ENCODE data around the gene ECM2. TPM values are rescaled to one million over a fixed set of nuclear protein-coding genes. Genes with fewer than 3 reads are reported as not detected.

ECM2 gene
- total and polyA plus RNA-seq, 2 of the 13 experiments (the other 11 are each of a cell fraction or from before 2014, with no cell fraction given): 0.37 TPM; not detected in 1

GRCh38 chr9:92563116-92564100, 27.6 kb upstream of the ECM2 start (continued):
- TF ChIP-seq, protein P1, sequence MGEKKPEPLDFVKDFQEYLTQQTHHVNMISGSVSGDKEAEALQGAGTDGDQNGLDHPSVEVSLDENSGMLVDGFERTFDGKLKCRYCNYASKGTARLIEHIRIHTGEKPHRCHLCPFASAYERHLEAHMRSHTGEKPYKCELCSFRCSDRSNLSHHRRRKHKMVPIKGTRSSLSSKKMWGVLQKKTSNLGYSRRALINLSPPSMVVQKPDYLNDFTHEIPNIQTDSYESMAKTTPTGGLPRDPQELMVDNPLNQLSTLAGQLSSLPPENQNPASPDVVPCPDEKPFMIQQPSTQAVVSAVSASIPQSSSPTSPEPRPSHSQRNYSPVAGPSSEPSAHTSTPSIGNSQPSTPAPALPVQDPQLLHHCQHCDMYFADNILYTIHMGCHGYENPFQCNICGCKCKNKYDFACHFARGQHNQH (CRISPR knock-in tag; IDR thresholded peaks at IDR 0.05): no peak
- TF ChIP-seq ZNF629 (CRISPR knock-in tag; conservative IDR thresholded peaks at IDR 0.05) (no peak), ZNF329 (CRISPR knock-in tag; IDR thresholded peaks at IDR 0.05; ENCODE audit: low read depth) (no peak), KLF9 (CRISPR knock-in tag; IDR thresholded peaks at IDR 0.05; ENCODE audit: low read depth) (no peak)

DNA sequence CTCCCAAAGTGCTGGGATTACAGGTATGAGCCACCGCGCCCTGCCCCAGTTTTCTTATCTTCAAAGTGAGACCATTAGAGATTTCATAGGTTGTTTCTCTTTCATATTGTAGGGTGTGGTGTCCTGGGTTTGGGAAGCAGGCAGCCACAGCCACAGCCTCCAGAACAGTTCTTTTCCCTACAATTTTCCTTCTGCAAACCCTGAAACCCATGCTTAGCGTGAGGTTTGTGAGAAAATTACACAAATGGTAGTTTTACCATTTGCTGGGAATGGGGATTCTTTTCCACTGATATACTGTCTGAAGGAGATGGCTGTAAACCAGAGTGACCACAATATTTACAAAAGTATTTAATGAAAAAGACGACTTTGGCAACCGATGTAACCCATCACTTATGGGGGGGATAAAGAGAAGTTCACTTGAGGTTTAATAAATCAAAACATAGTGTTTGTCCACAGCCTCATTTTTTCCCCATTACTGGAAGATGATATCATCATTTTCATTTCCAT, 26.7 kb upstream of the ECM2 start:
- ChIA-PET CTCF (ENCODE audit: low intra/inter-chr PET ratio, low total read pairs) (no interaction called here), POLR2A (no interaction called here)
- no peaks in the 10 kb centered on the region for H3K4me1 ChIP-seq (ENCODE audit: insufficient read depth, low read length)
- H3K27ac ChIP-seq (ENCODE audit: extremely low read length, insufficient read depth, low read length): no peak overlapping the region
- no peak overlapping the region for H3K4me3 ChIP-seq (replicated peaks in 1 of 3; ENCODE audit: insufficient read depth in 1 of 3, low read depth in 2 of 3, low read length in 3 of 3)
- FAIRE-seq: no peak
- in situ Hi-C loops (cut with HindIII; ENCODE audit: extremely low pct_ligation_motif_present, low pct_unique_long_range_greater_than_20kb) (no loop called here), intact Hi-C loops (cut with micrococcal nuclease; ENCODE audit: unreplicated experiment) (no loop called here)
- no peaks in the 10 kb centered on the region for H3K36me3 ChIP-seq (replicated peaks in 1 of 2; ENCODE audit: control insufficient read depth in 1 of 2, insufficient read depth in 2 of 2, low read length in 2 of 2)
- H3K79me2 ChIP-seq (ENCODE audit: insufficient read depth, low read length): no peaks in the 10 kb centered on the region
- 92% methylated on average over 5 of the region's 5 CpGs for WGBS (ENCODE audit: low lambda C conversion rate)
- no TSS peak for BruUV-seq (replicated peaks)
- H3K27me3 ChIP-seq (ENCODE audit: control insufficient read depth in 1 of 2, insufficient read depth in 2 of 2, low read length in 2 of 2): no peaks in the 10 kb centered on the region
- H3K9me3 ChIP-seq (ENCODE audit: low read length): no peaks in the 10 kb centered on the region
- TF ChIP-seq TCF7 (IDR thresholded peaks at IDR 0.05; ENCODE audit: low read depth) (no peak), WIZ (CRISPR knock-in tag; IDR thresholded peaks at IDR 0.05) (no peak), STAT6 (CRISPR knock-in tag; IDR thresholded peaks at IDR 0.05; ENCODE audit: borderline replicate concordance) (no peak), ZNF850 (CRISPR knock-in tag; conservative IDR thresholded peaks at IDR 0.05) (no peak), ZNF207 (IDR thresholded peaks at IDR 0.05; ENCODE audit: borderline replicate concordance) (no peak), BRCA1 (CRISPR knock-in tag; IDR thresholded peaks at IDR 0.05) (no peak)
- no peak overlapping the region for H3K9ac ChIP-seq (ENCODE audit: insufficient read depth, low read depth, low read length)
- H2AFZ ChIP-seq (ENCODE audit: low read length): no peak overlapping the region
- no peak overlapping the region for H3K4me2 ChIP-seq (ENCODE audit: low read depth, low read length)
- ATAC-seq: no peak
- H4K20me1 ChIP-seq (ENCODE audit: insufficient read depth, low read length): no peaks in the 10 kb centered on the region
- no peak for DNase-seq (ENCODE audit: low spot score)

Data from HepG2 (cell line).